Astrocyte (in vitro differentiated cells and primary cell): Measurements from ENCODE around the gene ZNF668.

Source experiments
- EZH2 ChIP-seq: IDR thresholded peaks from 2 replicates; pipeline ENCODE4 v1.6.1; 2012; ENCODE audit warnings: mild to moderate bottlenecking, low read length, inconsistent platforms; ENCODE audit not compliant: insufficient read depth
- TF ChIP-seq, protein P1 (sequence below): IDR thresholded peaks from 2 replicates; pipeline ENCODE4 v1.5.1; 2011; ENCODE audit warnings: low read depth, mild to moderate bottlenecking, inconsistent platforms, low read length, moderate library complexity; ENCODE audit not compliant: insufficient read depth

DNA sequence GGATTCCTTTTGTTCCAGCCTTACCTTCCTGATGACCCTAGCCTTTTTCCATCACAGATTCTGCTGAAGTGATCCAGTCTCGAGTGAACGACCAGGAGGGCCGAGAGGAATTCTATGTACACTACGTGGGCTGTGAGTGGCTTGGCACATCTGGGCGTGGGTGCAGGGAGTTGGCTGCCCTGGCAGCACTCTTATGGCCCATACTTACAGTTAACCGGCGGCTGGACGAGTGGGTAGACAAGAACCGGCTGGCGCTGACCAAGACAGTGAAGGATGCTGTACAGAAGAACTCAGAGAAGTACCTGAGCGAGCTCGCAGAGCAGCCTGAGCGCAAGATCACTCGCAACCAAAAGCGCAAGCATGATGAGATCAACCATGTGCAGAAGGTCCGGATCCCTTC is 46.1 kb upstream of the ZNF668 start:
- TF ChIP-seq, protein P1, sequence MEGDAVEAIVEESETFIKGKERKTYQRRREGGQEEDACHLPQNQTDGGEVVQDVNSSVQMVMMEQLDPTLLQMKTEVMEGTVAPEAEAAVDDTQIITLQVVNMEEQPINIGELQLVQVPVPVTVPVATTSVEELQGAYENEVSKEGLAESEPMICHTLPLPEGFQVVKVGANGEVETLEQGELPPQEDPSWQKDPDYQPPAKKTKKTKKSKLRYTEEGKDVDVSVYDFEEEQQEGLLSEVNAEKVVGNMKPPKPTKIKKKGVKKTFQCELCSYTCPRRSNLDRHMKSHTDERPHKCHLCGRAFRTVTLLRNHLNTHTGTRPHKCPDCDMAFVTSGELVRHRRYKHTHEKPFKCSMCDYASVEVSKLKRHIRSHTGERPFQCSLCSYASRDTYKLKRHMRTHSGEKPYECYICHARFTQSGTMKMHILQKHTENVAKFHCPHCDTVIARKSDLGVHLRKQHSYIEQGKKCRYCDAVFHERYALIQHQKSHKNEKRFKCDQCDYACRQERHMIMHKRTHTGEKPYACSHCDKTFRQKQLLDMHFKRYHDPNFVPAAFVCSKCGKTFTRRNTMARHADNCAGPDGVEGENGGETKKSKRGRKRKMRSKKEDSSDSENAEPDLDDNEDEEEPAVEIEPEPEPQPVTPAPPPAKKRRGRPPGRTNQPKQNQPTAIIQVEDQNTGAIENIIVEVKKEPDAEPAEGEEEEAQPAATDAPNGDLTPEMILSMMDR = no peak
- no peak for TF ChIP-seq EZH2
